Mesodermal cell (in vitro differentiated cells): ENCODE results near the gene KLHL24.
"Not testable (repeated sequence)": the region's sequence is repeated elsewhere in the genome, so short reads cannot be mapped to it uniquely, and the experiment has no call there.

ENCODE experiments used
- H3K27ac ChIP-seq: 2 replicates; pipeline ENCODE4 v1.7.0; 2013; ENCODE audit warnings: mild to moderate bottlenecking, low read depth, low read length, moderate library complexity; ENCODE audit not compliant: severe bottlenecking
- H3K36me3 ChIP-seq: 2 replicates; pipeline ENCODE4 v1.7.1; 2013; ENCODE audit warnings: mild to moderate bottlenecking, low read length, moderate library complexity; ENCODE audit not compliant: control insufficient read depth, insufficient read depth
- H3K4me1 ChIP-seq: one replicate; pipeline ENCODE4 v1.7.1; 2013; ENCODE audit warnings: mild to moderate bottlenecking, low read length; ENCODE audit not compliant: insufficient read depth, control insufficient read depth, poor library complexity, severe bottlenecking
- H3K4me3 ChIP-seq: 2 replicates; pipeline ENCODE4 v1.7.0; 2013; ENCODE audit warnings: low read length, control low read depth, mild to moderate bottlenecking; ENCODE audit not compliant: insufficient read depth, poor library complexity, severe bottlenecking; ENCODE audit errors: extremely low read depth
- H3K9me3 ChIP-seq: 2 replicates; pipeline ENCODE4 v1.7.1; 2013; ENCODE audit warnings: mild to moderate bottlenecking, low read length, moderate library complexity; ENCODE audit not compliant: control insufficient read depth
- WGBS, 2 experiments: methylation state at CpG; one replicate each; pipeline ENCODE4 v1.1.5; 2013; ENCODE audit warnings: missing lambda C conversion rate in 2 of 2; ENCODE audit not compliant: insufficient coverage in 2 of 2; 5-methylcytosine and 5-hydroxymethylcytosine counted together

KLHL24 gene

GRCh38 chr3:183697610-183698317, 62.3 kb downstream of the KLHL24 start, which contains the start of gene YEATS2:
YEATS2 (plus strand) TSS chr3:183697797; CDS start chr3:183715163, 17,366 bp downstream.
- peak within 1 kb of the TSS; percentile 91 for H3K27ac ChIP-seq
- H3K36me3 ChIP-seq, result peaks cover 18% of the 10 kb centered on the region
- H3K4me1 ChIP-seq, result peaks cover 11% of the 10 kb centered on the region
- no peaks in the 10 kb centered on the region for H3K9me3 ChIP-seq
- H3K4me3 ChIP-seq, result peak within 1 kb of the TSS; percentile 97
- 0 to 1% methylated on average over 46 to 65 of the region's 89 CpGs for WGBS, 2 experiments

- Histone ChIP-seq H3K4me1 (peaks cover 11% of the 10 kb centered on the region), H3K4me3 (peak overlapping the region; percentile 97), H3K27ac (peak overlapping the region; percentile 91), H3K9me3 (no peaks in the 10 kb centered on the region), H3K36me3 (peaks cover 18% of the 10 kb centered on the region)
- 0 to 1% methylated on average over 10 to 12 of the region's 13 CpGs for WGBS, 2 experiments
These were observed 62.9 kb downstream of the KLHL24 start for GRCh38 chr3:183698318-183698751.

DNA sequence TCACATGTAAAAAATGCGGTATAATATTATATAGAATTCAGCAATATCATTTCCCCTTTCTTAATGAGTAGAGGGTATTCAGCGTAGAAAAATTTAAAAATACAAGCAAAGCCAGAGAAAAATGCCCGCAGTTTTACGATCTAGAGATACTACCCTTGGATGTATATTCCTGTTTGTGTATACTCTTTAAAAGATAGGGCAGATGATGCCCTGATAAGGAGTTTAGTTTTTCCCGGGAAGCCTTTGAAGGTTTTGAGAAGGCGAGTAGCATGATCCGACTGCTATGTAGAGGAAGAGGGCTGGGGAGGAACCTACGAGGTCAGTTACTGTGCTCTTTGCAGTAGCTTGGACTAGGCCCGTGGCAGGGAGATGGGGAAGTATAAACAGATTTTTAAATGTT, 63.3 kb downstream of the KLHL24 start:
- Histone ChIP-seq H3K4me1 (peaks cover 11% of the 10 kb centered on the region), H3K36me3 (peaks cover 18% of the 10 kb centered on the region), H3K27ac (peak overlapping the region; percentile 91), H3K9me3 (no peaks in the 10 kb centered on the region), H3K4me3 (peak overlapping the region; percentile 97)
- 2 to 5% methylated on average over 5 to 7 of the region's 9 CpGs for WGBS, 2 experiments

- H3K27ac ChIP-seq, result no peak overlapping the region
These were observed 64.0 kb downstream of the KLHL24 start for GRCh38 chr3:183699238-183699947.

DNA sequence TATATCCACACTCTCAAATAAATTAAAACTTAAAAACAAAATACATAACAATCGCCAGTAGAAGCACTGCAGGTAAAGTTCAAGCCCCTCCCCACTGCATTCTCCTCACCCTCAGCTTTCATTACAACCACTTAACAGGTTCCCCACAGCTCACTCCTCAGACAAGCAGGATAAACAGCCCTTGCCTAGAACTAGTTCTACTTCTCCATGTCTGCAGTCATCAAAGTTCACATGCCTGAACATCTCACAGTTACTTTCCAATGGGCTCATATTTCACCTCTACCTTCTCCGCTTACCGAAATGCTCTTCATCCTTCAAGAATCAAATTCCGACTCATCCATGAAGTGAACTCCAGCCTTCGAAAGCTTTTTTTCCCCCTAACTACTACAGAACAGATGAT, 66.3 kb downstream of the KLHL24 start:
- Histone ChIP-seq H3K36me3 (peaks cover 25% of the 10 kb centered on the region), H3K4me3 (no peak overlapping the region), H3K9me3 (no peaks in the 10 kb centered on the region), H3K4me1 (peaks cover 11% of the 10 kb centered on the region), H3K27ac (no peak overlapping the region)
- 90% methylated on average over 3 to 5 of the region's 5 CpGs for WGBS, 2 experiments

More at GRCh38 chr3:183699238-183699947, 64.0 kb downstream of the KLHL24 start:
- H3K4me3 ChIP-seq, result peak overlapping the region; percentile 97
- H3K9me3 ChIP-seq, result no peaks in the 10 kb centered on the region
- peaks cover 18% of the 10 kb centered on the region for H3K36me3 ChIP-seq
- peaks cover 11% of the 10 kb centered on the region for H3K4me1 ChIP-seq
- 16 to 33% methylated on average over 10 to 12 of the region's 13 CpGs for WGBS, 2 experiments

GRCh38 chr3:183703892-183704291, 68.5 kb downstream of the KLHL24 start:
- peaks cover 30% of the 10 kb centered on the region for H3K36me3 ChIP-seq
- peaks cover 11% of the 10 kb centered on the region for H3K4me1 ChIP-seq
- 100% methylated on average over 2 to 4 of the region's 6 CpGs for WGBS, 2 experiments
- not testable (repeated sequence) for H3K4me3 ChIP-seq, H3K9me3 ChIP-seq, H3K27ac ChIP-seq

DNA sequence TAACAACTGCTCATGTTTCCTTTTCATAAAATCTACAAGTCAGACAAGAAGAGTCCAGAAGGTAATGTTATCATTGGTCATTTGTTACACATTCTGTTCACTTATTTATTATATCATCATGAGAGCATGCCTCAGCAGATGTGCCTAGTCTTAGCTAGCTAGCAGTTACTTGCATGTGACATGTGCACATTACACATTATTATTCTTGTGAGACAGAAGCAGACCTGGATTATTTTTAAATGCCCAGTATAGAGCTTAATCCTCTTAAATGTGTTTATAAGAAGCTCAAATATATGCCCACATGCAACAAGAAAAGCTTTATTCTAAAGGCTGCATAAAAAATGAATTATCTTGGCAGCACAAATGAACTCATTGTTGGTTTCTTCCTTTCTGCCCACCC, 74.8 kb downstream of the KLHL24 start:
- Histone ChIP-seq H3K27ac (no peak overlapping the region), H3K9me3 (no peaks in the 10 kb centered on the region), H3K4me3 (no peak overlapping the region), H3K4me1 (no peaks in the 10 kb centered on the region), H3K36me3 (peaks cover 21% of the 10 kb centered on the region)

GRCh38 chr3:183711516-183711915, 76.1 kb downstream of the KLHL24 start:
- no peak overlapping the region for H3K4me3 ChIP-seq
- H3K36me3 ChIP-seq, result peaks cover 24% of the 10 kb centered on the region
- H3K27ac ChIP-seq, result no peak overlapping the region
- H3K9me3 ChIP-seq, result no peaks in the 10 kb centered on the region
- WGBS, 2 experiments, result 100% methylated on average over 2 of the region's 3 CpGs
- H3K4me1 ChIP-seq, result no peaks in the 10 kb centered on the region

- Histone ChIP-seq H3K27ac (no peak overlapping the region), H3K4me3 (no peak overlapping the region), H3K36me3 (peaks cover 46% of the 10 kb centered on the region), H3K4me1 (no peaks in the 10 kb centered on the region), H3K9me3 (no peaks in the 10 kb centered on the region)
These were observed 79.2 kb downstream of the KLHL24 start for GRCh38 chr3:183714622-183715021.

DNA sequence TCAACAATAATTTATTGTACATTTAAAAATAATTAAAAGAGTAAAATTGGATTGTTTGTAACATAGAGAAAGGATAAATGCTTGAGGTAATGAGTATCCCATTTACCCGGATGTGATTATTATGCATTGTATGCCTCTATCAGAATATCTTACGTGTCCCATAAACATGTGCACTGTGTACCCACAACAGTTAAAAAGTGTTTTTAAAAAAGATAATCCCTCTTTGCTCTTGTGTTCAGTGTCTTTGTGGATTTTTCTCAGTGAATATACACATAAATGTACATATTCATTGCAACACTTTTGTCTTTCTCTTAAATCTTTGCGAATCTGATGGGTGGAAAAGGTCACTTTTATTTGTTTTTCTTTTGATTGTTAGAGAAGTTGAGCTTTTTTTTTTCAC, 82.6 kb downstream of the KLHL24 start:
- Histone ChIP-seq H3K27ac (no peak overlapping the region), H3K4me3 (no peak overlapping the region), H3K36me3 (peaks cover 66% of the 10 kb centered on the region), H3K9me3 (no peaks in the 10 kb centered on the region), H3K4me1 (no peaks in the 10 kb centered on the region)
- WGBS, 2 experiments, result 100% methylated on average over 1 of the region's 3 CpGs; no CpG with 5 or more reads in 1 of the 2 experiments

- 100% methylated on average over 1 of the region's 6 CpGs; no CpG with 5 or more reads in 1 of the 2 experiments for WGBS, 2 experiments
- H3K4me1 ChIP-seq, result no peaks in the 10 kb centered on the region
- no peak overlapping the region for H3K4me3 ChIP-seq
- H3K27ac ChIP-seq, result no peak overlapping the region
- H3K36me3 ChIP-seq, result peaks cover 95% of the 10 kb centered on the region
- H3K9me3 ChIP-seq, result no peaks in the 10 kb centered on the region
These were observed 90.0 kb downstream of the KLHL24 start for GRCh38 chr3:183725387-183725786.
